ENCODE results near the gene HLCS.

GRCh38 chr21:36999131-36999898, 32.8 kb upstream of the HLCS start:
- no peak for TF ChIP-seq CTCF (IDR thresholded peaks at IDR 0.05; ENCODE audit: low read depth, low read length)
- no peak for TF ChIP-seq EZH2phosphoT487 (IDR thresholded peaks at IDR 0.05; ENCODE audit: low read depth)

Data from OCI-LY3 (cell line).